ENCODE measurements around the gene TMCO4.

Gene TMCO4

DNA sequence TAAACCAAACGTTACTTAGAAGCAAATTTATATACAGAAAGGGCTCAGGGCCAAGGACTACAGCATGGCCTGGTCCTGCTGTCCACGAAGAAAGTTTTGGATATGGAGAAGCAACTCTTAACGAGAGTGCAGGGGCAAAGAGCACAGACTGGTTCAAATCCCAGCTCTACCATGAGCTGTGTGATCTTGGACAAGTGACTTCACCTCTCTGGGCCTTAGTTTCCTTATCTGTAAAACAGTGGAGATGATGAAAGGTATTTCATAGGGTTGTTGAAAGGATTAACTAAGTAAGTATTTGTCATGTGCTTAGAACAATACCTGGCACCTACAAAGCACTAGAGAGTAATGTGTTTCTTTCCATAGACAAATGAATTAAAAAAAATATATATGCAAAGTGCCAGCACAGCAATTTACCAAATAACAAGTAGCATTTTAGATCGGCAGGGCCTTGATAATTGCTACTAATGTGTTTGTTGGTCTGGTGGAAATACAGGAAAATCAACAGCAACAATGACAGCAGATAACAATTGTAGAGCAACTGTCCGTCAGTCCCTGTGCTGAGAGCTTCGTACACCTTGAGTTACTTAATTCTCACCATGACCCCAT, 25.4 kb downstream of the TMCO4 start:
- DNase-seq = no peak

DNA sequence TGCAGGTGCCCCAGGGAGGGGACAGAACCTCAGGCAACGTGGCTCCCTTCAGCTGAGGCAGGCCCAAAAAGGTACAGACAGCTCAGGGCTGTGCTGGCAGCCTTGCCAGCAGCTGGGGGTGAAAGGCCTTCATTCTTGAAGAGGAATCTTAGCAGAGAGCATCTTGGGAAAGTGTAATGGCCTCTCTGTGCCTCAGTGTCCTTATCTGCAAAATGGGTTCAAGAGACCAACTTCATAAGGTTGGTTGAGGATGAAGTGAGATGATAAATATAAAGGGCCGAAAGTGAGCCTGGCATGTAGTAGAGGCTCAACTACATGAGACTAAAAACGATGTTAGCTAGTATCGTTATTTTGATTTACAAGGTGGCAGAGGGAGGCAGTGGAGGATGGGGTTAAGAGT, 26.2 kb downstream of the TMCO4 start:
- DNase-seq = no peak

DNA sequence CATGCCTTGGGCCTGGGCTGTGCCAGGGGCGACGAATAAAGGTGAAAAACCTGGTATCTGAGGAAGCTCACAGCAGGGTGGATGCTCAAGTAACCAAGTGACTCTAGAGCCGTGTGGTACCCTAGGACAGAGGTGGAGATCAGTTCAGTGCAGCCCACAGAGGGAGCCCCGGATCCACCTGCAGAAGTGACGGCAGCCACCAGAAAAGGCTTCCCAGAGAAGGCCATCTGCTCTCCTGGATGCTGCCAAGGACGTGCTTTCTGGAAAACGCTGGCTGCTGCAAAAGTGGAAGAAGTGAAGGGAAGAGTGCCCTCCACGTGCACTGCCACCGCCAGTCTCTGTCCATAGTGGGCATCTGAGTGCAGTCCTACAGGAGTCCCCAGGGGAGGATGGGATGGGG, 27.7 kb downstream of the TMCO4 start:
- DNase-seq = no peak

DNA sequence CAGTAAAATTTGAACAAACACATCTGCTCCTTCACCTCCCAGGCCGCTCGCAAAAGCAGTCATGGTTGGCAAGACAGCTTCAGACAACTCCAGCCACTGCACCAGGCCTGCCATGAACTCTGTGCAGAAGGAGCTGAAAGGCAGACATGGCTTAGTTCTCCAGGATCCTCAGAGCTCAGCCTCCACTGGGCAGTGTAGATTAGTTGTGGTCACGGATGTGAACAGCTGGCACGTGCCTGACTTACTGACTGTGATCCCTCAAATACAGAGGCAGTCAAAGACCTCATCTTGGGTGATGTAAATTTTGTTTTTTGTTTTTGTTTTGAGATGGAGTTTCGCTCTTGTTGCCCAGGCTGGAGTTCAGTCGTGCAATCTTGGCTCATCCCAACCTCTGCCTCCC, 28.4 kb downstream of the TMCO4 start:
- DNase-seq = no peak

DNA sequence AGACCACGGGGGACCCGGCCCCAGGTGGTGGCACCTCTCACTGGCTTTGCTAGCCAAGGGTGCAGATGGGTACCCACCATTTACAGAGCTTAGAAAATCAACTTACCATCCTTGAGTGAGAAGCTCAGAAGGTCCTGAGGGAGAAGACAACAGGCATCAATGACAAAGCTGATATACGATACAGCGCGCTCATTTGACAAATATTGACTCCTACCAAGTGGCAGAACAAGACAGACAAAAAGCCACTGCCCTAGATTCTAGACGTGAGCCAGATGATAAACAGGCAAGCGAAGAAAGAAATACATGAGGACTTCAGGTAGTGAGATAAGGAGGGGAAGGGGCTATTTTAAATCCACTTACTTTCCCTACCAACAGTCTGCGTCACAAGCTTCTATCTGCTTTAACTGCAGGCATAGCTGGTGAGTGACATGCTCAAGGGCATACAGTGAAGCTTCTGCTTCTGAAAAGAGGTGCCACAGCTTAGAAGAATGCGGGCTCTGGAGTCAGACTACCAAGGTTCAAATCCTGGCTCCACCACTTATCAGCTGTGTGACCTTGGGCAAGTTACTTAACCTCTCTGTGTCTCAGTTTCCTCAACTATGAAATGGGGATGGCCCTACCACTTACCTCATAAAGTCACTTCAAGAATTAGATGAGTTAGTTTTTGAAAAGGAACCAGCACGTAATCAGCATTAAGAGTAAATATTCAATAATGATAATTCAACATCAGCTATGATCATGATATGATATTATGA, 29.1 kb downstream of the TMCO4 start:
- no peak for DNase-seq

DNA sequence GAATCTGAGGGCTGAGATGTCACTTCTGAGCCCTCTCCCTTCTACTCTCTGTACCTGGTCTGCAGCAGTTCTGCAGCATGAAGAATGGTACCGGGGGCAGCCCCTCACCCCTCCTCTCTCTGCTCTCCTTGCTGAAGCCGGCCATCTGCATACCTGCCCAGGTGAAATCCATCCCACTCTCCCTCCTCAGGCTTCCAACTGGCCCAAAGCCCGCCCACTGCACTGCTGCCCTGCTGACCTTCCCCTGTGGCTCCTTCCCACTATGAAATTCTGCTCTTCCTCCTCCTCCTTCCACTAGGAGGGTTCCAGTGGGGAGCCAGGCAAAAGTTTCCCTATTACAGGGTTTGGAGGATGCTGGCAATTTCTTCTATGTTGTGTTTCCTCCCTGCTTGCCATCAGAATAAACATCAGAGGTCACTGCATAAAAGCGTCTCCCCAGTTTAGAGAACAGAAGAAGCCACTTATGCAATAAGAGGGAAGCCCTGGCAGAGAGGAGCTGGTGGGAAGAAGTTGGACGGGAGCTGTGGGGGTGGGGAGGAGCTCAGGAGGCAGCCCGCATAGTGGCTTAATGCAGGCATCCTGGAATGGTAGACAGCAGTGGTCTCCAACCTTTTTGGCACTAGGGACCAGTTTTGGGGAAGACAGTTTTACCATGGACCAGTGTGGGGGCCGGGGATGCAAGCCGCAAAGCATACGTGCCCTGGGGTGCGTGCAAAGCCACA, 30.3 kb downstream of the TMCO4 start:
- no peak for DNase-seq

DNA sequence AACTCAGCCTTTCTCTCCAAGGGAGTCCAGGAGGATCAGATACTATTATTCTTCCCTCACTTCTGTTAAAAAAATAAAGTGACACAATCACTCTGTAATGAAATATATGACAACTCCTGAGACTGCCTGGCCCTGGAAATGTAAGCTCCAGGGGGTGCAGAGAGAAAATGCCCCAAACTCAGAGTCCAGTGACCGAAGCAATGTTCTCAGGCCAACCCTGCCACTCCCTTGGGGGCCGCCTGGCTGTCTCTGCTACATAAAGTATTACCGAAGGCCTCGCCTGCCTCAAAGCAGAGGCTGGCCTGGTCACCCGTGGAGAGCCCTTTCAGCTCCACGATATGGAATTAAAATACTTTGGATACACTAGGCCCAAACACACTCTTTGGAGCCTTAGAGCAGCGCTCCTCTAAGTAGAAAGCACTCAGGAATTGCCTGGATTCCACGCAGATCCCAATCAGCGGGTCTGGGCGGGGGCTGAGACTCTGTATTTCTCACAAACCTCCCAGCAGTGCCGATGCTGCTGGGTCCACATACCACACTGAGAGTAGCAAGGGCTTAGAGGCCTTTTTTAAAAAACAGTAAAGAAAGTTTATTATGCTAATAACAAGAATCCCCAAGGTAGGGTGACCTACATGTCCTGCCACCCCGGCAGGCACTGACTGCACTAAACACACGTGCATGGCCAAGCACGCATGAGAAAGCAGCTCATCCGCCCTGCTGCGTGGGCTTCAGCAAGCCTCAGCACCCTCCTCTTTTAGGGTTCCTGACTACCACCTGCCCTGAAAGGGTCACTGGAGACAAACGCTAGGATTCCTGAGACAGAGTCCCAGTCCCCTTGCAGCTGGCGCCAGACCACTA, 31.1 kb downstream of the TMCO4 start:
- DNase-seq = no peak

DNA sequence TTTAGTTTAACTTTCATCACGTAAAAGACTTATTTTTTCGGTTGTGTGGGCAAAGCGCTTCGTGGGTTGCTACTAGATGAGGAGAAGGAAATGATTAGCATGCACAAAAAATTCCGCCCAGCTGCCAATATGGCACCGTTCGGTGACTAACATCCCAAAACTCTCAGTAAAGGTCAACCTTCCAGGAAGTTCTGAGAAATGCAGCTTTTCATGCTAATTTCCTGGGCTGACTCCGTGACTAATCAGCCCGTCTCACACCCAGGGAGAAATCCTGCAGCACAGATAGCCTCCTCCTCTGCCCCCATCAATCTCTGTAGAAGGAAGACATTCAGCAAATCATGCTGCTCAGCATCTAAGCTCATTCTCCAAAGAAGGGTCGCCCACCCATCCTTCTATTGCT, 34.1 kb downstream of the TMCO4 start:
- peak; percentile 96 for DNase-seq

DNA sequence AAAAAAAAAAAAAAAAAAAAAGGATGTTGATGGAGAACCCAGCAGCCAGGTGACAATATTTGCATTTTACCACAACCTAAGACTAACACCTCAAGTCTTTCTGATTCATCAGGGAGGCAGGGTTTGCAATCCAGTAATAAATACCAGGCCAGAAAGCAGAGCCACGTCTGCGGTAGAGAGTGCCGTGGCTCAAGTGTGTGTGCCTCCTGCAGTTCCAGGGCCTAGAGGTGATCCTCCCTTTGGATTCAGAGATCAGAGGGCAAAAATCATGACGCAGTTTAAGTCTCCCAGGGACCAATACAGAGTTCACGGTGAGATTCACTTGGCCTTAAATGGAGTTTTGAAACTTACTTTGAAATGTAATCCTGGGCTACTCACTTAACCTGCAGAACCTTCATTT, 34.9 kb downstream of the TMCO4 start:
- peak; percentile 65 for DNase-seq

DNA sequence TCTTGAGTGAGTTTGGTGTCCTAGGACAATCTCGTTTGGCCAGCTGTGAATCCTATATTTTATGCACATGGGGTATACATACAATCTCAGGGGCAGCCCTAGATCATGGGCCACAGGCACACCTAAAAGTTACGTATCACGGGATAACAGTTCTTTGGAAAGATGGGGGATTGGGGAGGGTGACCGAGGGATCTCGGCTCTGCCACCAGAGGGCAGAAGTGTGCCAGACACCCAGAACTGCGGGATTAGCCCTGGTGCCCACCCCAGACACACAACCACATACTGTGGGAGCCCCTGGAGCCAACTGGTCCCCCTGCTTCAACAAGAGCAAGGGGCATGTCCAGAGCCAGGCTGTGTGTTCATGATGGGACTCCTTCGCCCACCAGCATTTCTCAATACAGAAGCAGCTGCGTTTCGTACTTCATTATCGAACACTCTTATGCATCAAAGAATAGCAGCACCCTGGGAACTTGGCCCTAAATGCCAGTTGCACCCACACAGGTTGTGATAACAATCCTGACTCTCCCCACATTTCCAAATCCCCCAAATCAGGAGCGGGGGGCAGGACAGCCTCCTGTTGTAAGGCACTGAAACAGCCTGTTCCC, 37.4 kb downstream of the TMCO4 start:
- DNase-seq = peak; percentile 27

DNA sequence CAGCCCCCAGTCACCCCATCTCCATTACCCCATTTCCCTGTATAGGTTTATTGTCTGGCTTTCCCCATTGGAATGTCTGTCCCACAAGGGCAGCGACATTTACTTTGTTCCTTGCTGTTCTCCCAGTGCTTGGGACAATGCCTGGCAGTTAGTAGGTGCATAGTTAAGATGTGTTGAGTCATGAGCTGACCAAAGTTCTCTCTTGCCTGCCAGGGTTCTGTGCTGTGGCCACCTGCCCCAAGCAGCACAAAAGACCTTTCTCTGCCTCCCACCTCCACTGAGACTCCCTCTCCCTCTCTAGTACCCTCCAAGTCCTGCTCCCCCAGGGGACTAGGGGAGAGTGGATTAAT, 40.0 kb downstream of the TMCO4 start:
- peak; percentile 18 for DNase-seq

DNA sequence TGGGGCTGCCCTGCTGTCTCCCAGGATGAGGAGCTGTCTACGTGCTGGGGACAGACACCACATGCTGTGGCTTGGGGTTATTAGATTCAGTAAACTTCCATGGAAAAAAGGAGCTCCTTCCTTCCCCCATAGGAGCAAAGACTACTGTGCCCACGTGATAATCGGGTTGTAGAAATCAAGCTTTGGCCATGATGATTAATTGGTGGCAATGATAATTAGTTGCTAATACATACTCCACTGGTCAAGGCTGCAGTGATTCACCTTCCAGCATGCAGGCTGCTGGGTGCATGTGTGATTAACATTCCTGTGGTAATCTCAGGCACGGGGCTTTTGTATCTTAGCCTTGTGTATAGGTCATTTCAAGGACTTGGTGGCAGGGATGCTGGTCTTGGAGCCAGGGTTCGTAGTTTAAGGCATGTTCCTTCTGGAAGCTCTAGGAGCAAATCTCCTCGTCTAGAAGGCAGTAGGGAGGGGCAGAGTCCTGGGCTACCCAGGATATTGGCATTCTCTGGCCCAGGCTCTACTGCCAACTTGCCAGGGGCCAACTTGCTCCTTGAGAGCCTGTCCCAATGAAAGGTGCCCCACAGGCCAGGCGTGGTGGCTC, 41.4 kb downstream of the TMCO4 start:
- DNase-seq = peak; percentile 90

DNA sequence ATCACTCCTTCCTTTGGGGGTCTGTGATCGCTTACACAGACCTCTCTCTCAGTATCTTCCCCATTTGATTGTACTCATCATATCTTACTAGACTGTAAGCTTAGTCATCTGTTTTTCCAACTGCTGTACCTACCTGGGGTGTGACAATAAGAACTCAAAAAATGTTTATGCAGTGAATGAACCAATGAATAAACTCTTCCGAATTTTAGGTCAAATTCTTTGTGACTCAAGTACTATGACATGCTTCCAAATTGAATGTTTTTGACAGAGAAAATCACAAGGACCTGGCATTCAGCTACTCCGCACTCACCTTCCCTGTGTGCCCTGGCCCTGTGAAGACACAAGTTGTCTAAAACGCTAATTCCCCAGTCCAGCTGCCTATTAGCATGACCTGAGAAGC, 42.1 kb downstream of the TMCO4 start:
- DNase-seq = peak; percentile 32

DNA sequence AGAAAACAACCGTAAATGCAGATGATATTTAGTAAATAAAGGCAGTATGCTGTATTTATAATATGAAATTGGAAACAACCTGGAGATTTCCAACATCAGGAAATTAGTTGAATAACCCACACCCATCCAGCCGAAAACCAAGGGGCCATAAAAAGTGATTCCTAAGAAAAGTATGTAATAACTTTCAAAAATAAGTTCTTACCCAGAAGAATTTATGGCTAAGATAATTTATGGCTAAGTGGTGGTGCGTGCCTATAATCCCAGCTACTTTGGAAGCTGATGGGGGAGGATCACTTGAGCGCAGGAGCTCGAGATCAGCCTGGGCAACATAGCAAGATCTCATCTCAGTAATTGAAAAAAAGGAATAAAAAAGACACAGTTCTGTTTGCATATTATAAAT, 43.2 kb downstream of the TMCO4 start:
- peak; percentile 79 for DNase-seq

DNA sequence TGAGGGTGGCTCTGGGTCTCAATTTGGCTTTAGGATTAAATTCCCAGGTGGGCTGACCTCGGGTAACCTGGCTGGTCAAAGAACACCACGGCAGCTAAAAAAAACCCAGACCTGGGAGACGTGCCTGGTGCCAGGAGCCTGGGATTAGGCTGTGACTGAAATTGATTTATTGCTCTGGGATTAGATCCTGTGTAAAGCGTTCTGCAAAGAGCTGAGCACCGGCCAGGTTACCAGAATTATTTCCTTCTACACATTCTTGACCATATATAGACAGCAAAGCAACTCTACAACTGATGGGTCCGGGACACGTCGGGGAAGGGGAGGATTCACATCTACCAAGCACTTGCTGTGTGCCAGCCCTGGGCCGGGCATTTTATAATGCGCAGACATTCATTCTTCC, 45.2 kb downstream of the TMCO4 start:
- peak; percentile 34 for DNase-seq

DNA sequence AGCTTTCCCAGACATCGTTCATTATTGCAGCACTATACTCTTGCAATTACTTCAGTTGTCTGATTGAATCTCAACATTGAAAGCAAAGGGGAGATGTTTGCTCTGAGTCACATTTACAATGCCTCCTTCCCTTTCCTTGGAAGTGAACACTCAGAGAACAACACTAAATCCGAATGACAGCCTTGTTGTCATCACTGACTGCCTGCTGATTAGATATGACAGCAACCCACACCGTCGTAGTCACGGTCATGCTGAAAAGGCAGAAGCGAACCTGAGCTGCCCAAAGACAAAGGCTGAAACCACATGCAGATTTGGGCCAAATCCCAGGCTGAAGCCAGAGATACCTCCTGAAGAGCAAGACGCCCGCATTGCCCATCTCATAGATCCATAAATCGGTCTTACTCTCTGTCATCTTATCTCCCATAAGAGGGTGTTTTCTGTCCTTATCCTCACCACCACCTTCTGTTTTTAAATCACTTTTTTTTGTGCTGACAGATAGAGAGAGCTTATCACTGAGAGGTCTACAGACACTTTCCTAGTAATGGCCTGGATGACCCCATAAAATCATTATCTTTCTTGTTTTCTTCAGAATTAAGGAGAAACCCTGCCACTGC, 47.5 kb downstream of the TMCO4 start:
- DNase-seq = peak; percentile 19

DNA sequence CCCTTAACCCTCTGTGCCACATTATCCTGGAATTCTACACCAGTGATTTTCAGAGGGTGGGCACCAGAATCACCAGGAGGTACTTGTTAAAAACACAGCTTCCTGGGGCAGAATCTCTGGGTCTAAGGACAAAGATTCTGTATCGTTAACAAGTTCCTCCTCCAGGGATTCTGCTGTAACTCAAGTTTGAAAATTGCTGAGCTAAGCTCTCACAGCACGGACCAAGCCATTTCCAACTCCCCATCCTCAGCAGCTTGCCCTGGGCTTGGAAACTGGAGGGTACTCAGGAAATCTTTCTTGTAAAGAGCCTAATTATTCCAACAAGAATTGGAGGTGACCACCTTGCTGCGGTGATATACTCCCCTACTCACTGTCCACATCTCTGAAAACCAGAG, 48.8 kb downstream of the TMCO4 start:
- no peak for DNase-seq

DNA sequence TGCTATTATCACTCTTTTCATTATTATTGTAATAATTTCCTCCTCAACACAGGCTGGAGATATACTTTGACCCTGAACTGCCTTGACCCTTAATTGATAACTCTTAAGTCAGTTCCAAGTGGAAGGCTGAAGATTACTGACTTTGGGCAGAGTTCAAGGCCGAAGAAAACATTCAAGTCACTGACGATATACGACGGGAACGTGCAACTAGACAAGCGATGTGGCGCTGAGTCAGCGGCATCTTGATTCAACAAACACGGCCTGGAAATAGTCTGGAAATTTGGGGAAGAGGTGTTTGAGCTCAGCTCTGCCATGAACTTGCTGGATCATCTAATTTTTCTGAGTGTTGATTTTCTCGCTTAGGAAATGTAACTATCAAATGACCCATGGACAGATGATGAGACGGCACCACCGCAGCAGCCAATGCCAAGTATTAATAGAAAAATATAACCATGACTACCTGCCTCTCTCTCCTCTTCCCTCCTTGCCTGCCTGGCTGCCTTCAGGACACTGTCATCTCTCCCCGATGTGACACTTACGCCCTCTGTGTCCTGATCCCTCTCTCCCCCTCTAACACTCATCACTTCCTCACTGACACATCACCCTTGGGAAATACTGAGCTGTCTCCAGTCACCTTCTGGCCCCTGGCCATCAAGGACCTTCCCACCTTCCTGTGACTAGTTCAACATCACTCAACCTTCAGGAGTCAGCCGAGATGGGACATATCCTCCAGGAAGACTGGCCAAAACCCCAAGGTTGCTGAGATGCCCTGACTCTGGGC, 49.4 kb downstream of the TMCO4 start:
- DNase-seq = peak; percentile 39

DNA sequence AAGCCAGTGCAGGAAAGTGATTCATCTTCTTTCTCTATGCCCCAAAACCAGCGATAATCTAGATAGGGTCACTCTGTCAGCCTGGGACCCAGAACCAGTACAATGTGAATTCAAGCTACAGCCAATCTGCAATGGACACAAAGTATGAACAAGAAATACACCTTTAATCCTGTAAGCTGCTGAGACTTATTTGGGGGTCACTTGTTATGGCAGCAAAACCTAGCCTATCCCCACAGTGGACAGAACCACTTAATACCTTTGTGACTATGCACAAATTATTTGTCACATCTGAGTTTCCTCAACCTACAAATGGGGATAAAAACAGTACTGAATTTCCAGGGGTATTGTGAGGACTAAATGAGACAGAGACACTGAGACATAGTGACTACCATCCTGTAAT, 50.0 kb downstream of the TMCO4 start:
- DNase-seq = no peak

DNA sequence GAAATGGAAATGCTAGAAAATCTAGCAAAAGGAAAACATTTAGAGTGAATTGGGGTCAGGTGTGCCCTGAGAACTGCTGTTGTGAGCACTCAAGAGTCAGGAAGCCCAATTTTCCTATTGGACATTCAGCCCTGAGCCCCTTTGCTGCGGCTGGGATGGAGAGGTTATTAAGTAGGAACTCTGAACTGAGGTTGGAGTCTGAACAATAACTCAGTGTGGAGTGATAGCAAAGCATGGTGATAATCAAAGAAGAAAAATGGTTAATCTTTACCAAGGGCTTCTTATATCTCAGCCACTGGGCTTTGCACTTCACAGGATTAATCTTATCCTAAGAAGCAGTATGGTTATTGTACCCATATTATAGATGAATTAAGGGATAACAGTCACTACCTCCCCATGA, 52.0 kb downstream of the TMCO4 start:
- no peak for DNase-seq

DNA sequence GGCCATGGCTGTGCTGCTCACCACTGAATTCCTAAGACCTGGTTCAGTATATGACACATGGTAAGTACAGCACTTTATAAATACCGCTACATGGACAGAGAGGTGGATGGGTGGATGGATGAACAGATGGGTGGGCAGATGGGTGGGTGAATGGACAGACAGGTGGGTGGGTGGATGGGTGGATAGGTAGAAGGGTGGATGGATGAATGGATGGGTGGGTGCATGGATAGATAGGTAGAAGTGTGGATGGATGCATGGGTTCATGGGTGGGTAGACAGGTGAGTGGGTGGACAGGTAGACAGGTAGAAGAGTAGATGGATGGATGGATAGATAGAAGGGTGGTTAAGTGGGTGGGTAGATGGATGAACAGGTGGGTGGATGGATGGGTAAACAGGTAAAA, 54.8 kb downstream of the TMCO4 start:
- no peak for DNase-seq
